Measurements from ENCODE around the gene AURKB. TPM values are rescaled to one million over a fixed set of nuclear protein-coding genes. Genes with fewer than 3 reads are reported as not detected.
A peak's percentile ranks its signal among the peaks of the same experiment; 100 is the strongest.

Gene AURKB
- total RNA-seq, 1 donor from 2014 or later, result 108 TPM

DNA sequence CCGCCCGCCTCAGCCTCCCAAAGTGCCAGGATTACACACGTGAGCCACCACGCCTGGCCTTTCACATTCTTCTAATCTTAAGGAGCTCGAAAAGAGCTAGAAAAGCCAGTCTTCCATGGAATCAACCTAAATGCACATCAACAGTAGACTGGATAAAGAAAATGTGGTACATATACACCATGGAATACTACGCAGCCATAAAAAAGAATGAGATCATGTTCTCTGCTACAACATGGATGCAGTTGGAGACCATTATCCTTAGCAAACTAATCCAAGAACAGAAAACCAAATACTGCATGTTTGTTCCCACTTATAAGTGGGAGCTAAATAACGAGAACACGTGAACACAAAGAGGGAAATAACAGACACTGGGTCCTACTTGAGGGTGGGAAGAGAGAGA, 34.4 kb upstream of the AURKB start:
- no peak overlapping the region for H3K4me3 Mint-ChIP-seq
- DNase-seq (ENCODE audit: extremely low spot score, unreplicated experiment), result no peak
- TF ChIP-seq, protein P1, sequence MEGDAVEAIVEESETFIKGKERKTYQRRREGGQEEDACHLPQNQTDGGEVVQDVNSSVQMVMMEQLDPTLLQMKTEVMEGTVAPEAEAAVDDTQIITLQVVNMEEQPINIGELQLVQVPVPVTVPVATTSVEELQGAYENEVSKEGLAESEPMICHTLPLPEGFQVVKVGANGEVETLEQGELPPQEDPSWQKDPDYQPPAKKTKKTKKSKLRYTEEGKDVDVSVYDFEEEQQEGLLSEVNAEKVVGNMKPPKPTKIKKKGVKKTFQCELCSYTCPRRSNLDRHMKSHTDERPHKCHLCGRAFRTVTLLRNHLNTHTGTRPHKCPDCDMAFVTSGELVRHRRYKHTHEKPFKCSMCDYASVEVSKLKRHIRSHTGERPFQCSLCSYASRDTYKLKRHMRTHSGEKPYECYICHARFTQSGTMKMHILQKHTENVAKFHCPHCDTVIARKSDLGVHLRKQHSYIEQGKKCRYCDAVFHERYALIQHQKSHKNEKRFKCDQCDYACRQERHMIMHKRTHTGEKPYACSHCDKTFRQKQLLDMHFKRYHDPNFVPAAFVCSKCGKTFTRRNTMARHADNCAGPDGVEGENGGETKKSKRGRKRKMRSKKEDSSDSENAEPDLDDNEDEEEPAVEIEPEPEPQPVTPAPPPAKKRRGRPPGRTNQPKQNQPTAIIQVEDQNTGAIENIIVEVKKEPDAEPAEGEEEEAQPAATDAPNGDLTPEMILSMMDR (conservative IDR thresholded peaks at IDR 0.05), result no peak
- H3K27me3 Mint-ChIP-seq, result peaks cover 4% of the 10 kb centered on the region
- no peak overlapping the region for H3K27ac Mint-ChIP-seq
- H3K4me1 Mint-ChIP-seq (ENCODE audit: unreplicated experiment), result peaks cover under 1% of the 10 kb centered on the region
- peaks cover 1% of the 10 kb centered on the region for H3K36me3 Mint-ChIP-seq
- no peaks in the 10 kb centered on the region for H3K9me3 Mint-ChIP-seq

DNA sequence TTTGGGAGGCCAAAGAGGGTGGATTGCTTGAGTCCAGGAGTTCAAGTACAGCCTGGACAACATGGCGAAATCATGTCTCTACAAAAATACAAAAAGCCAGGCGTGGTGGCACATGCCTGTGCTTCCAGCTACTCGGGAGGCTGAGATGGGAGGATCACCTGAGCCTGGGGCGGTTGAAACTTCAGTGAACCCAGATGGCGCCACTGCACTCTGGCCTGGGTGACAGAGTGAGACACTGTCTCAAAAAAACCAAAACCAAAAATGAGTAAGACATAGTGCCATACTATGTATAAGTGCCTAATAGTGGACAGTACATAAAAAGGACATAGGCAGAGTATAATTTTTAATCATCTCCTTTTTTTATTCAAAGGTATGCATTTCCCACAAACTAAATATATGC, 33.5 kb upstream of the AURKB start:
- DNase-seq (ENCODE audit: extremely low spot score, unreplicated experiment), result no peak
- Mint-ChIP-seq H3K4me1 (ENCODE audit: unreplicated experiment) (peaks cover 3% of the 10 kb centered on the region), H3K36me3 (peaks cover 4% of the 10 kb centered on the region), H3K27me3 (peaks cover 4% of the 10 kb centered on the region), H3K9me3 (no peaks in the 10 kb centered on the region), H3K27ac (no peak overlapping the region), H3K4me3 (no peak overlapping the region)
- TF ChIP-seq, protein P1 (conservative IDR thresholded peaks at IDR 0.05), result no peak

DNA sequence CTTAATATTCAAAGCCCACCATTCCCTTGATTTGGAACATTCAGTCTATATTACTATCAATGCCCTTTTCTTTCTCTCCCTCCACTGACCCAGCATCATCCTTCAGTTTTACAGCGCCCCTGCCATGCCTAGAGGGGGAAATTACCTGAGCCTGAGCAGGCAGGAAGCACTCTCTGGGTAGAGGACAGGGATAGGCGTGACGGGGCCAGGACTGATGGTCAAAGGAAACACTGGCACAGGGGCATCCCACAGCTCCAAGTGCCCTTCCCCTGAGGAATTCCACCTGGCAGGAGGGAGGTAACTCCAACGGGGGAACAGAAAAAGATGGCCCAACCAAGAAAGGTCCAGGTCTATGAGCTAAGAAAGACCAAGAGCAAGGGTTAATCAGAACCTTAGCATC, 27.5 kb upstream of the AURKB start:
- Mint-ChIP-seq H3K27me3 (no peaks in the 10 kb centered on the region), H3K4me1 (ENCODE audit: unreplicated experiment) (peaks cover 3% of the 10 kb centered on the region), H3K9me3 (no peaks in the 10 kb centered on the region), H3K27ac (no peak overlapping the region), H3K36me3 (peaks cover 15% of the 10 kb centered on the region), H3K4me3 (no peak overlapping the region)
- no peak for DNase-seq (ENCODE audit: extremely low spot score, unreplicated experiment)
- TF ChIP-seq, protein P1 (conservative IDR thresholded peaks at IDR 0.05), result no peak

DNA sequence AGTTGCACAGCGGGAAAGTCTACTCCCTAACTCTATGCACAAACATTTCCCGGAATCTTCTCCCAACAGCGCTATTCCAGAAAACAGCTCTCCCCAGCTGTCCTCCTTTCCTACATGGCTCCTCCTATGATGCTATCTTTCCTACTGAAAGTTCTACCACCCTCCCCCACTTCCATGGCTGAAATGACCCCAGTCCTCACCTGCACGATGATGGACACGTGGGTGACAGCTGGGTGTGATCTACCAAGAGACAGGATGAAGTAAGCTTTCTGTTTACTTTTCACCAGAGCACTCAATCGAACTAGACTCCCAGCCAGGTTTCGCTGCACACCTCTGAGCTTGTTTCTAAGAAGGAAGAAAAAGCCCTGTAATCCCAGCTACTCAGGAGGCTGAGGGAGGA, 26.8 kb upstream of the AURKB start:
- peaks cover 3% of the 10 kb centered on the region for H3K4me1 Mint-ChIP-seq (ENCODE audit: unreplicated experiment)

DNA sequence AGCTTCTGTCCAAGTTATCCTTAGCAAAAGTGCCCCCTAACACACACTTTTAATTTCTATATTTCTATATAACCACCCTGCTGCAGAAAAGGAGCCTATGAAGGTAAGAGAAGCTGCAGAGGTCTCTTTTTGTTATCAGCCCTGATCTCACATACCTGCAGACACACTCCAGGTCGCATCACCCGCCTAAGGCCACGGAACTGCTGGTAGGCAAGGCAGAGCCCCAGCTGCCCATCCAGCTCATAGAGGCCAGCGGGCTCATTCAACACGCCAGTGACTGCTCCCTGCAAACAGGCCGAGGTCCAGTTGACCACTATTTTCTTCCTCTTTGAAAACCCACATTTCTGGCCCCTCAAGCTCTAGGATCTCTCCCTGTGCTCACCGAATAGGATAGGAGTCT, 25.3 kb upstream of the AURKB start:
- Mint-ChIP-seq H3K4me3 (no peak overlapping the region), H3K27me3 (no peaks in the 10 kb centered on the region), H3K36me3 (peaks cover 21% of the 10 kb centered on the region), H3K4me1 (ENCODE audit: unreplicated experiment) (peaks cover 3% of the 10 kb centered on the region), H3K9me3 (no peaks in the 10 kb centered on the region), H3K27ac (no peak overlapping the region)
- TF ChIP-seq, protein P1 (conservative IDR thresholded peaks at IDR 0.05), result no peak
- DNase-seq (ENCODE audit: extremely low spot score, unreplicated experiment), result no peak

More for the DNA sequence above, 26.8 kb upstream of the AURKB start:
- no peak overlapping the region for H3K4me3 Mint-ChIP-seq
- no peaks in the 10 kb centered on the region for H3K9me3 Mint-ChIP-seq
- peak overlapping the region; percentile 17 for H3K27ac Mint-ChIP-seq
- DNase-seq (ENCODE audit: extremely low spot score, unreplicated experiment), result no peak
- no peaks in the 10 kb centered on the region for H3K27me3 Mint-ChIP-seq
- TF ChIP-seq, protein P1 (conservative IDR thresholded peaks at IDR 0.05), result no peak
- H3K36me3 Mint-ChIP-seq, result peaks cover 18% of the 10 kb centered on the region
